GM23248 (cell line): ENCODE data around the gene SETD7. TPM values are rescaled to one million over a fixed set of nuclear protein-coding genes. Genes with fewer than 3 reads are reported as not detected.

ENCODE experiments used
- DNase-seq: peaks from one replicate; pipeline ENCODE4 v3.0.0-alpha.2; 2015
- H2AFZ ChIP-seq: fragments of 200-600 bp; sonication (generic); 2 replicates; pipeline ENCODE4 v1.6.1; 2016; ENCODE audit warnings: antibody characterized with exemption
- H3F3A ChIP-seq: fragments of 200-600 bp; sonication (generic); 2 replicates; pipeline ENCODE4 v1.6.1; 2016; ENCODE audit warnings: mild to moderate bottlenecking, antibody characterized with exemption, mixed run types; ENCODE audit not compliant: insufficient read depth
- H3K27ac ChIP-seq: fragments of 200-600 bp; sonication (generic); 2 replicates; pipeline ENCODE4 v1.5.1; 2016; ENCODE audit warnings: mild to moderate bottlenecking
- H3K27me3 ChIP-seq: fragments of 200-600 bp; sonication (generic); replicated peaks from 2 replicates; pipeline ENCODE4 v1.6.1; 2016; ENCODE audit warnings: mild to moderate bottlenecking; ENCODE audit not compliant: insufficient read depth
- H3K36me3 ChIP-seq: fragments of 200-600 bp; sonication (generic); 2 replicates; pipeline ENCODE4 v1.6.1; 2016; ENCODE audit warnings: low read depth, mild to moderate bottlenecking
- H3K4me1 ChIP-seq: fragments of 200-600 bp; sonication (generic); 2 replicates; pipeline ENCODE4 v1.6.1; 2016; ENCODE audit warnings: mild to moderate bottlenecking; ENCODE audit not compliant: insufficient read depth
- H3K4me2 ChIP-seq: fragments of 200-600 bp; sonication (generic); one replicate; pipeline ENCODE4 v1.6.1; 2016; ENCODE audit warnings: mild to moderate bottlenecking; ENCODE audit not compliant: unreplicated experiment
- H3K4me3 ChIP-seq: fragments of 200-600 bp; sonication (generic); 2 replicates; pipeline ENCODE4 v1.5.1; 2016; ENCODE audit warnings: mild to moderate bottlenecking
- H3K79me2 ChIP-seq: fragments of 200-600 bp; sonication (generic); 2 replicates; pipeline ENCODE4 v1.6.1; 2016; ENCODE audit warnings: mild to moderate bottlenecking; ENCODE audit not compliant: insufficient read depth
- H3K9ac ChIP-seq: fragments of 200-600 bp; sonication (generic); 2 replicates; pipeline ENCODE4 v1.6.1; 2016; ENCODE audit warnings: mild to moderate bottlenecking
- H3K9me2 ChIP-seq: fragments of 200-600 bp; sonication (generic); 2 replicates; pipeline ENCODE4 v1.6.1; 2016; ENCODE audit warnings: mixed run types, mild to moderate bottlenecking, moderate library complexity; ENCODE audit not compliant: insufficient read depth
- H3K9me3 ChIP-seq: fragments of 200-600 bp; sonication (generic); one replicate; pipeline ENCODE4 v1.6.1; 2017; ENCODE audit warnings: low read depth
- H4K20me1 ChIP-seq: fragments of 200-600 bp; sonication (generic); 2 replicates; pipeline ENCODE4 v1.6.0; 2016; ENCODE audit not compliant: insufficient read depth
- EZH2 ChIP-seq: fragments of 200-600 bp; sonication (generic); IDR thresholded peaks from 2 replicates; pipeline ENCODE4 v1.6.1; 2018; ENCODE audit warnings: antibody characterized with exemption, mild to moderate bottlenecking; ENCODE audit not compliant: insufficient read depth, poor library complexity, severe bottlenecking
- EZH2phosphoT487 ChIP-seq: fragments of 200-600 bp; sonication (generic); IDR thresholded peaks from 2 replicates; pipeline ENCODE4 v1.6.1; 2018; ENCODE audit warnings: antibody characterized with exemption, moderate library complexity, mild to moderate bottlenecking, low read depth; ENCODE audit not compliant: insufficient read depth
- WGBS, 2 experiments: methylation state at CpG; one replicate each; pipeline ENCODE4 v1.1.6; 2015 to 2017; ENCODE audit warnings: low lambda C conversion rate in 2 of 2, low coverage in 1 of 2; ENCODE audit errors: missing lambda C conversion rate in 2 of 2; 5-methylcytosine and 5-hydroxymethylcytosine counted together
- in situ Hi-C: fragments of 300-500 bp; cut with MboI; formaldehyde crosslinking; loops from 2 replicates; pipeline ENCODE4 v1.15.0; 2020
- polyA plus RNA-seq: library from polyadenylated mRNA; unstranded; fragments of >200 nt; fragmentation: Nextera tagmentation; extraction: Ambion mirVana; gene quantifications from 2 replicates; pipeline ENCODE4 v1.2.1, GENCODE V29; 2016
- total RNA-seq: library from RNA; depleted of rRNA; stranded (reverse); fragments of >200 nt; shearing (Covaris generic); gene quantifications from 2 replicates; pipeline ENCODE4 v1.2.3, GENCODE V29; 2014

The SETD7 gene
- total and polyA plus RNA-seq, 2 experiments from 2014 or later = 34.0 to 82.5 TPM

DNA sequence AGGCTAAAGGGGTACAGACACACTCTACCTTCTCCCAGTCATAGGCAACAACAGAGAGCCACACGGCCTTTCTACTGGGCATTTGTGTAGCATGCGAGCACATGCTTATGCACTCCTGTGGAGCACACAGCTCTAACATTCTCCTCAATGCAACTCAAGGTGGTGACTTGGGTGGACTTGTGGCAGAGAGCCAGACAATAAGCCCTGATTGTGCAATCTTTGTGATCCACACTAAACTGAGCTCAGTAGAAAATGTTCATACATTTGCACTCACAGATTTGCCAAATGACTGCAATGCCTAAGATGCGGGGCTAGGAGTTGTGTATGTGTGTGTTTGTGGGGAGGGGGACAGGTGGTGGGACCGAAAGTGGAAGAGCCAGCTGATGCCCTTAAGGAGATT lies 31.4 kb upstream of the SETD7 start:
- Histone ChIP-seq H3K9me3 (no peaks in the 10 kb centered on the region), H3K4me1 (no peaks in the 10 kb centered on the region), H3K36me3 (no peaks in the 10 kb centered on the region), H3K4me2 (no peak overlapping the region), H4K20me1 (no peaks in the 10 kb centered on the region), H3F3A (no peaks in the 10 kb centered on the region), H3K4me3 (no peak overlapping the region), H3K9ac (no peak overlapping the region), H2AFZ (no peak overlapping the region), H3K79me2 (no peaks in the 10 kb centered on the region), H3K27ac (no peak overlapping the region), H3K27me3 (no peaks in the 10 kb centered on the region), H3K9me2 (no peaks in the 10 kb centered on the region)
- TF ChIP-seq EZH2 (no peak), EZH2phosphoT487 (no peak)
- in situ Hi-C loops = no loop called here
- peak; percentile 18 for DNase-seq
- WGBS, 2 experiments = 77 to 85% methylated on average over 4 of the region's 4 CpGs

DNA sequence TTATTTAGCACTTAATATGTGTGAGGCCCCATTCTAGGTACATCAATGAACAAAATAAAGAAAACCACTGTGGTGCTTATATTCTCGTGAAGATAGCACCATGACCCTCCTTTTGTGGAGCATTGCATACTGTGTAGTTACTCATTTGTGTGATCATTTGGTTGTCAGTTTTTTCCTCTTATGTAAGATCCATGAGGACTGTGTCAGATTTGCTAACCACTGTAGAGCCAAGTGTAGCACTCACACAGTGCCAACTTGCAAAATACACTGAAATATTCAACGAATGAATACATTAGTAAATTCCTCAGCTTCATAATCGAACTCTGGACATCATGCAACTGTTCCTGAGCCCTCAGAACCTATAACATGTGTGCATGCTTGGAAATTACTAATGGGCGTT lies 29.5 kb upstream of the SETD7 start:
- Histone ChIP-seq H3K9me3 (no peaks in the 10 kb centered on the region), H3K36me3 (no peaks in the 10 kb centered on the region), H3K4me2 (no peak overlapping the region), H3F3A (no peaks in the 10 kb centered on the region), H3K9me2 (no peaks in the 10 kb centered on the region), H2AFZ (no peak overlapping the region), H3K9ac (no peak overlapping the region), H4K20me1 (no peaks in the 10 kb centered on the region), H3K4me1 (no peaks in the 10 kb centered on the region), H3K27ac (no peak overlapping the region), H3K27me3 (no peaks in the 10 kb centered on the region), H3K4me3 (no peak overlapping the region), H3K79me2 (no peaks in the 10 kb centered on the region)
- in situ Hi-C loops = no loop called here
- WGBS, 2 experiments = 31 to 34% methylated on average over 4 of the region's 4 CpGs
- TF ChIP-seq EZH2 = no peak
- no peak for TF ChIP-seq EZH2phosphoT487
- DNase-seq = peak; percentile 11

DNA sequence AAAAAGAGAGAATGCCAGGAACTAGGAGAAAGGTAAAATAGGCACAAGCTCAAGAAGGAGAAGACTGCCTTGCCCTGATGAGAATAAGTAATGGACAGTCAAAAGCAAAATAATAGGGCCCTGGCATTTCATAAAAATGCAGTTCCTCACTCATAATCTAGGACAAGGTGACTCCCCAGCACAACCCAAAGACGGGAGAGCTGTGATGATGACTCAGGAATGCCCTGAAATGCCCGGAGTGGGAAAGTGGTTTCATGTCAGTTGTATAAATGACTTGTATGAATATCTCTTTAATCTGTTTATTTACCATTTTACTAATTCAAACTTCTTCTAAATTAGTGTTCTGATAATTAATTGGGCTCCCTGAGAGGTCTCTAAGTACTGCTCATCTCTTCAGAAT lies 28.8 kb upstream of the SETD7 start:
- Histone ChIP-seq H2AFZ (no peak overlapping the region), H3K27me3 (no peaks in the 10 kb centered on the region), H3K36me3 (no peaks in the 10 kb centered on the region), H3K27ac (no peak overlapping the region), H3F3A (no peaks in the 10 kb centered on the region), H3K9me3 (no peaks in the 10 kb centered on the region), H3K79me2 (no peaks in the 10 kb centered on the region), H3K4me3 (no peak overlapping the region), H3K9ac (no peak overlapping the region), H3K4me2 (no peak overlapping the region), H3K4me1 (no peaks in the 10 kb centered on the region), H4K20me1 (no peaks in the 10 kb centered on the region), H3K9me2 (no peaks in the 10 kb centered on the region)
- TF ChIP-seq EZH2 (no peak), EZH2phosphoT487 (no peak)
- whole genome bisulfite sequencing, 2 experiments = 32 to 40% methylated on average over 2 of the region's 2 CpGs
- peak; percentile 70 for DNase-seq
- in situ Hi-C loops = no loop called here

DNA sequence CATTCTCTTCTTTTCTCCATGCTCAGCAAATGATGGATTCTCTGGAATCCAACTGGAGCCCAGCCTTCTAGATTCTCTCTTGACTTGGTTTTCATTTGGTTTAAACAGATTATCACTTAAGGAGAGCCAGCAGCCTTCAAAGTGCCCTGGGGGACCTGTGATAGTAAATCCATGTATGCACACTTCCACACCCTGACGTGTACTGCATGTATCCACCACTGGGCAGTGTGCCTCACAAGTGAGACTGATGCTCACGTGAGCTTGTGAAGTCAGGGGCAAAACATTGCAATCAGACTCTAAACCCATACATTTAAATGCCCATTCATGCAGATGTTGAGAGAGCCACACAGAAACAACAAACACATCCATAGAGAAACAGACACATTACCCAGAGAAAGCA lies 28.0 kb upstream of the SETD7 start:
- H3K4me2 ChIP-seq = no peak overlapping the region

DNA sequence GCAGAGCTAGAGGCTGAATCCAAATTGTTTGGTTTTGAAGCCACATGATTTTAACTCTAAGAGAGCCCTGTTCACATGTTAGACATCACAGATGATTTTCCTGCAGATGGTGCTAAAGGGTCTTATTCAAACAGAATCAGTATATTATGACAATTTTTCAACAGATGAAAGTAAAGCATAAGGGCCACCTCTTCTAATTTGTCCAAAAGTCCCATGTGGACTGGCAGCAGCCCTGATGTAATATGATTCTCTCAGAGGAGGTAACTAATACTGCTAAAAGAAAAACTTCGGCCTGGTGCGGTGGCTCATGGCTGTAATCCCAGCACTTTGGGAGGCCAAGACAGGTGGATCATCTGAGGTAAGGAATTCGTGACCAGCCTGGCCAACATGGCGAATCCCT lies 26.0 kb upstream of the SETD7 start:
- DNase-seq = peak; percentile 19
- Histone ChIP-seq H3K27ac (no peak overlapping the region), H3K27me3 (no peaks in the 10 kb centered on the region), H3K36me3 (no peaks in the 10 kb centered on the region), H3K9me3 (no peaks in the 10 kb centered on the region), H3K4me1 (no peaks in the 10 kb centered on the region), H3K9ac (no peak overlapping the region), H3K4me3 (no peak overlapping the region), H3K79me2 (no peaks in the 10 kb centered on the region), H3K9me2 (no peaks in the 10 kb centered on the region), H3K4me2 (no peak overlapping the region), H2AFZ (no peak overlapping the region), H4K20me1 (no peaks in the 10 kb centered on the region), H3F3A (no peaks in the 10 kb centered on the region)
- TF ChIP-seq EZH2 (no peak), EZH2phosphoT487 (no peak)
- WGBS, 2 experiments = 55 to 59% methylated on average over 4 of the region's 4 CpGs
- in situ Hi-C loops = no loop called here

More for the DNA sequence above, 28.0 kb upstream of the SETD7 start:
- no peak overlapping the region for H3K4me3 ChIP-seq
- WGBS, 2 experiments = 67 to 69% methylated on average over 2 of the region's 2 CpGs
- TF ChIP-seq EZH2 (no peak), EZH2phosphoT487 (no peak)
- H3K36me3 ChIP-seq = no peaks in the 10 kb centered on the region
- no peaks in the 10 kb centered on the region for H3K79me2 ChIP-seq
- no peaks in the 10 kb centered on the region for H3K27me3 ChIP-seq
- H3K9ac ChIP-seq = no peak overlapping the region
- DNase-seq = no peak
- H3K9me2 ChIP-seq = no peaks in the 10 kb centered on the region
- in situ Hi-C loops = no loop called here
- no peaks in the 10 kb centered on the region for H3K9me3 ChIP-seq
- no peaks in the 10 kb centered on the region for H4K20me1 ChIP-seq
- no peak overlapping the region for H2AFZ ChIP-seq
- no peaks in the 10 kb centered on the region for H3K4me1 ChIP-seq
- H3F3A ChIP-seq = no peaks in the 10 kb centered on the region
- no peak overlapping the region for H3K27ac ChIP-seq
